Neural progenitor cell (in vitro differentiated cells): ENCODE data around the gene KIR2DL3.
"Not testable (repeated sequence)": the region's sequence is repeated elsewhere in the genome, so short reads cannot be mapped to it uniquely, and the experiment has no call there.

ENCODE experiments used
- EZH2 ChIP-seq: fragments of 200-600 bp; sonication (generic); IDR thresholded peaks from 2 replicates; pipeline ENCODE4 v1.6.1; 2017; ENCODE audit warnings: antibody characterized with exemption, mild to moderate bottlenecking, moderate library complexity
- EZH2phosphoT487 ChIP-seq: fragments of 200-600 bp; sonication (generic); IDR thresholded peaks from 2 replicates; pipeline ENCODE4 v1.6.1; 2017; ENCODE audit warnings: antibody characterized with exemption
- TF ChIP-seq, protein P1 (sequence below): fragments of 200-600 bp; sonication (generic); IDR thresholded peaks from 2 replicates; pipeline ENCODE4 v1.5.1; 2017; ENCODE audit warnings: antibody characterized with exemption, mild to moderate bottlenecking

DNA sequence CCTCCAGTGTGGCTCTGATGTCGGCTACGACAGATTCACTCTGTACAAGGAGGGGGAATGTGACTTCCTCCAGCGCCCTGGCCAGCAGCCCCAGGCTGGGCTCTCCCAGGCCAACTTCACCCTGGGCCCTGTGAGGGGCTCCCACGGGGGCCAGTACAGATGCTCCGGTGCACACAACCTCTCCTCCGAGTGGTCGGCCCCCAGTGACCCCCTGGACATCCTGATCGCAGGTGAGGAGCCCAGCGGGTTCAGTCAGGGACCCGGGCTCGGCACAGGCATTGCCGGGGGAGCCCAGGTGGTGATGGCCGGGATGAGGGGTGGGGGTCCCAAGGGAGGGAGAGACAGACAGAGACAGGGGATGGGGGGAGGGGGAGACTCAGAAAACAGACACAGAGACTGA is 40.6 kb upstream of the KIR2DL3 start:
- TF ChIP-seq EZH2, EZH2phosphoT487: not testable (repeated sequence)
- TF ChIP-seq, protein P1, sequence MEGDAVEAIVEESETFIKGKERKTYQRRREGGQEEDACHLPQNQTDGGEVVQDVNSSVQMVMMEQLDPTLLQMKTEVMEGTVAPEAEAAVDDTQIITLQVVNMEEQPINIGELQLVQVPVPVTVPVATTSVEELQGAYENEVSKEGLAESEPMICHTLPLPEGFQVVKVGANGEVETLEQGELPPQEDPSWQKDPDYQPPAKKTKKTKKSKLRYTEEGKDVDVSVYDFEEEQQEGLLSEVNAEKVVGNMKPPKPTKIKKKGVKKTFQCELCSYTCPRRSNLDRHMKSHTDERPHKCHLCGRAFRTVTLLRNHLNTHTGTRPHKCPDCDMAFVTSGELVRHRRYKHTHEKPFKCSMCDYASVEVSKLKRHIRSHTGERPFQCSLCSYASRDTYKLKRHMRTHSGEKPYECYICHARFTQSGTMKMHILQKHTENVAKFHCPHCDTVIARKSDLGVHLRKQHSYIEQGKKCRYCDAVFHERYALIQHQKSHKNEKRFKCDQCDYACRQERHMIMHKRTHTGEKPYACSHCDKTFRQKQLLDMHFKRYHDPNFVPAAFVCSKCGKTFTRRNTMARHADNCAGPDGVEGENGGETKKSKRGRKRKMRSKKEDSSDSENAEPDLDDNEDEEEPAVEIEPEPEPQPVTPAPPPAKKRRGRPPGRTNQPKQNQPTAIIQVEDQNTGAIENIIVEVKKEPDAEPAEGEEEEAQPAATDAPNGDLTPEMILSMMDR = not testable (repeated sequence)
